ENCODE results near the gene DPP6. TPM values are rescaled to one million over a fixed set of nuclear protein-coding genes. Genes with fewer than 3 reads are reported as not detected.

DPP6 gene
- total RNA-seq, 2 experiments from 2014 or later: not detected

DNA sequence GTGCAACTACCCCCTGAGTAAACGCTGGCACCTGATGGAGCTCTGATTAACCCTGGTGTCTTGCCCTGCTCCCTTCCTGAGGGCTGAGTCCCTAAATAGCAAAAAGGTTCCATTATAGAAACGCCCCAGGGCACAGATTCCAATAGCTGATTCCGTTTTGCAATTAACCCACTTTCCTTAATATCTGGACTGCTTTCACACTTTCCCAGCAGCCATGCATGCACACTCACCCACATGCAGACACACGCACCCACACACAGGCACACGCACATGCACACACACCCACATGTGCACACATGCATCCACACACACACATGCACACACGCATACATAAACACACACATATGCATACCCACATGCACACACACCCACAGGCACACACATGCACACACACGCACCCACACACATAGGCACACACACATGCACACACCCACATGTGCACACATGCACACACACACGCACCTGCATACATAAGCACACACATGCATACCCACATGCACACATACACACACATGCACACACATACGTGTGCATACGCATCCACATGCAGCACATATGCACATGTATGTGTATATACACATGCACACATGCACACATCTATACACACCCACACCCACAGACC, 821.4 kb downstream of the DPP6 start:
- CTCF ChIA-PET: no interaction called here
- H3K4me3 Mint-ChIP-seq: no peak overlapping the region
- intact Hi-C loops (cut with DNase I, micrococcal nuclease): no loop called here
- no peaks in the 10 kb centered on the region for H3K36me3 Mint-ChIP-seq (ENCODE audit: low read depth)
- H3K9me3 Mint-ChIP-seq (ENCODE audit: low read depth): no peaks in the 10 kb centered on the region
- no peaks in the 10 kb centered on the region for H3K4me1 Mint-ChIP-seq
- peaks cover 22% of the 10 kb centered on the region for H3K27me3 Mint-ChIP-seq
- POLR2A ChIA-PET: no interaction called here
- no peak overlapping the region for H3K27ac Mint-ChIP-seq
- ATAC-seq (no peak), DNase-seq (no peak)

DNA sequence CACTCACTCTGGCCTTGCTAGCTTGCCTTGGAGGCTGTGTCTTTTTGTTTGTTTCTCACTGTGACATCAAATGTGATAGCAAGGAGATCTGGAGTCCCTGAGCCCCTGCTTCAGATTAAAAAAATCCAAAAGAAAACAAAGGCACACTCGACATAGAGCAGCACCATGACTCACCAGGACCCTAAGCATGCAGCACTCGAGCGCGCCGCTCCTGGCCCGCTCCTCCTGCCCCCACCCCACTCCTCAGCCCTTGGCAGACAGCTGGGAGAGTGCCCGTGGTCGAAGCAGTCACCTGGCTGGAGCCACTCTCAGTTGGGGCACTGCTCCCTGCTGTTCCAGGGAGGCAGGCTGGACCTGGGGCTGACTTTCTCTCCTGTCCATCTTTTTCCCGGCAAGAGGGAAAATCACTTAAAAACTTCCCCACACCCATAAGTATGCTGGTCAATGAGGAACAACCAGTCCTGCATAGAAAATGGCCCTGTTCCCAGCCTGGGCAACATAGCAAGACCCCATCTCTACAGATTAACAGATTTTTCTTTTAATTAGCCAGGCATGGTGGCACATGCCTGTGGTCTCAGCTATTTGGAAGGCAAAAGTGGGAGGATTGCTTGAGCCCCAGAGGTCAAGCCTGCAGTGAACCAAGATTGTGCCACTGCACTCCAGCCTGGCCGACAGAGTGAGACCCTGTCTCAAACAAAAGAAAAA, 822.4 kb downstream of the DPP6 start:
- no peaks in the 10 kb centered on the region for H3K4me1 Mint-ChIP-seq
- ChIA-PET POLR2A (no interaction called here), CTCF (no interaction called here)
- ATAC-seq (no peak), DNase-seq (no peak)
- H3K27me3 Mint-ChIP-seq: peaks cover 14% of the 10 kb centered on the region
- intact Hi-C loops (cut with DNase I, micrococcal nuclease): no loop called here
- no peak overlapping the region for H3K4me3 Mint-ChIP-seq
- H3K27ac Mint-ChIP-seq: no peak overlapping the region
- H3K36me3 Mint-ChIP-seq (ENCODE audit: low read depth): no peaks in the 10 kb centered on the region
- H3K9me3 Mint-ChIP-seq (ENCODE audit: low read depth): no peaks in the 10 kb centered on the region

DNA sequence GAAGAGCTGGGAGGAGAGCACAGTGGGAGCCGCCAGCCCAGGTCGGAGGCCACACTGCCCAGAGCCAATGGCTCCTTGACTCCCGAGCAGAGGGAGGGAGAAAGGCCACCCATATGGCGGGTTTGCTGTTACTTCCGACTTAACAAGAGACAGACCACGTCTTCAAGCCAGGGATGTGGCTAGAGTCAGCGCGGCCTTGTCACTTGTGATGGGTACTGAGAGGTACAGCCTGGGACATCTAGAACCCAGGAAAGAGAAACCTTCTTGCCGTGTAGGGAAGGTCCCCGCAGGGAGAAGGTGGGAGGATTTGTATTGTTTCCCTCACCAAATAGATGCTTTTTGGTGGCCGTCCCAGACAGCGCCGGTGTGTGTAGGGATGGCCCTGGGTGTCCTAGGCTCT, 823.1 kb downstream of the DPP6 start:
- no peak for DNase-seq
- ATAC-seq: no peak
- no peaks in the 10 kb centered on the region for H3K36me3 Mint-ChIP-seq (ENCODE audit: low read depth)
- POLR2A ChIA-PET: no interaction called here
- H3K27ac Mint-ChIP-seq: no peak overlapping the region
- intact Hi-C loops (cut with DNase I, micrococcal nuclease): no loop called here
- H3K4me1 Mint-ChIP-seq: no peaks in the 10 kb centered on the region
- H3K27me3 Mint-ChIP-seq: peaks cover 14% of the 10 kb centered on the region
- no peaks in the 10 kb centered on the region for H3K9me3 Mint-ChIP-seq (ENCODE audit: low read depth)
- CTCF ChIA-PET: no interaction called here
- no peak overlapping the region for H3K4me3 Mint-ChIP-seq

DNA sequence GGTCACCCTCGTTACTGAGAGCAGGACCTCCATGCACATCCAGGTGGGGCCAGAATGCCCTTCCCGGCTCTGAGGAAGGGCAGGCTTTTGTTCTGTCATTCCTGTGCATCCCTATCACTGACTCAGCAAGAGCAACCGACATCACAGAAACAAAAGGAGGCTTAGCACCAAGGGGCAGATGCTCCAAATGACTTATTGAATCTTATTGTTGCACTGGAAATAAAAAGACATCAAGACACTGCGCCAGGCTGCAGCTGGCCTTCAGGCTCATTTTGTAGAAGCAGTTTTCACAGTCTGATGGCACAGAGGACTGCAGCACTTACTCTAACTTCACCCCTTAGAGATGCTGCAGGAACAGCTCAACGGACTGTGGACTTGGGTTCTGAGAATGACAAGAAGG, 824.3 kb downstream of the DPP6 start:
- ATAC-seq (no peak), DNase-seq (no peak)
- intact Hi-C loops (cut with DNase I, micrococcal nuclease): no loop called here
- Mint-ChIP-seq H3K4me3 (no peak overlapping the region), H3K27me3 (peaks cover 13% of the 10 kb centered on the region), H3K9me3 (ENCODE audit: low read depth) (no peaks in the 10 kb centered on the region), H3K4me1 (no peaks in the 10 kb centered on the region), H3K36me3 (ENCODE audit: low read depth) (no peaks in the 10 kb centered on the region), H3K27ac (no peak overlapping the region)
- ChIA-PET POLR2A (no interaction called here), CTCF (no interaction called here)

DNA sequence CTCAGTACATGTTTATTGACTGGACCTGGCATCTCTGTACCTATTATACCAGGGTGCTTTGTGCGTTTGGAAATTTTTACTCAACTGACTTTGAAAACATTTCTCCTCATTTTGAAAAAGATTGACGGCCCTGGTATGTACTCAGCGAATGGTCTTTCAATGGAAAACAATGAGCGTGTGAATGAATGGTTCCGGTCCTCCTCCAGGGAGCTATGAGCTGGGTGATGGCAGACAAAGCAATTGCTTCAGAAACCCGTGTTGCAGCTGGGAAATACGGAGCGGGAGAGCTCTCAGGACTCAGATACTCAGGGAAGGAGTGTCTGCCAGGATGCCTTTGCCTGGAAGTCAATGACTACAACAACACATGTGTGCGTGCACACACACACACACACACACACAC, 824.8 kb downstream of the DPP6 start:
- no peak for DNase-seq
- H3K36me3 Mint-ChIP-seq (ENCODE audit: low read depth): no peaks in the 10 kb centered on the region
- H3K27me3 Mint-ChIP-seq: peaks cover 13% of the 10 kb centered on the region
- no peak for ATAC-seq
- POLR2A ChIA-PET: no interaction called here
- CTCF ChIA-PET: no interaction called here
- no peak overlapping the region for H3K4me3 Mint-ChIP-seq
- intact Hi-C loops (cut with DNase I, micrococcal nuclease): no loop called here
- no peaks in the 10 kb centered on the region for H3K4me1 Mint-ChIP-seq
- no peaks in the 10 kb centered on the region for H3K9me3 Mint-ChIP-seq (ENCODE audit: low read depth)
- no peak overlapping the region for H3K27ac Mint-ChIP-seq

DNA sequence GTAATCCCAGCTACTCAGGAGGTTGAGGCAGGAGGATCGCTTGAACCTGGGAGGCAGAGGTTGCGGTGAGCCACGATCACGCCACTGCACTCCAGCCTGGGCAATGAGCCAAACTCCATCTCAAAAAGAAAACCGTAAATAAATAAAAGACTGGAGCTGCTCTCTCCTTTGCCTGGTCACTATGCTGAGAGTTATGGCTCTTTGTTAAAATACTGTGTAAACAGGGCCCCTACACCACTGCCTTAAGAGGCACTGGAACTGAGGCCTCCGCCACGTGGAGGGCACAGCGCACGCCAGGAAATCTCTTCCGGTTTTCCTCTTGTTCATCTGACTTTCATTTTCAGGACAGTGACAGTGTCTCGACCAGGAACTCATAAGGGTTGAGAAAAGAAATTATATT, 827.4 kb downstream of the DPP6 start:
- H3K27me3 Mint-ChIP-seq: peaks cover 5% of the 10 kb centered on the region
- CTCF ChIA-PET: no interaction called here
- no peaks in the 10 kb centered on the region for H3K4me1 Mint-ChIP-seq
- H3K4me3 Mint-ChIP-seq: no peak overlapping the region
- POLR2A ChIA-PET: no interaction called here
- H3K36me3 Mint-ChIP-seq (ENCODE audit: low read depth): no peaks in the 10 kb centered on the region
- ATAC-seq: no peak
- H3K9me3 Mint-ChIP-seq (ENCODE audit: low read depth): no peaks in the 10 kb centered on the region
- no peak for DNase-seq
- intact Hi-C loops (cut with DNase I, micrococcal nuclease): no loop called here
- no peak overlapping the region for H3K27ac Mint-ChIP-seq

DNA sequence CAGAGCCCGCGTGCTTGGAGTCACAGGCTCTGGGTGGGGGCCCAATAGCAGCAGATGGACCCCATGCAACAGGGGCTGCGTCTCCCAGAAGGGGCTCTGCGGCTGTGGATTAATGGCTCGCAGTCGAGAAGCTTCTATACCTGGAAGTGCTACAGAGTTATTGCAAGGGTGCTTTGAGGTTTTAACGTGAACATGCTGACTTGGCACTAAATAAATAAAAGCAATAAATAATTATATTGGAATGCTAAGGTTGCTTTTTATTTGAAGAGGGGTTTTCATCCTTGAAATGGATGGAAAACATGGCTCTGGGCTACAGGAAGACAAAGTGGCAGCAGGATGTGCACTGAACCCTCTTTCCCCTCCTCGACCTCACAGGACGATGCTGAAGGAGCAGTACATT, 828.3 kb downstream of the DPP6 start:
- Mint-ChIP-seq H3K36me3 (ENCODE audit: low read depth) (no peaks in the 10 kb centered on the region), H3K9me3 (ENCODE audit: low read depth) (no peaks in the 10 kb centered on the region), H3K4me3 (no peak overlapping the region), H3K27me3 (peaks cover 5% of the 10 kb centered on the region), H3K4me1 (no peaks in the 10 kb centered on the region), H3K27ac (no peak overlapping the region)
- ATAC-seq (no peak), DNase-seq (no peak)
- CTCF ChIA-PET: no interaction called here
- POLR2A ChIA-PET: no interaction called here
- intact Hi-C loops (cut with DNase I, micrococcal nuclease): no loop called here

DNA sequence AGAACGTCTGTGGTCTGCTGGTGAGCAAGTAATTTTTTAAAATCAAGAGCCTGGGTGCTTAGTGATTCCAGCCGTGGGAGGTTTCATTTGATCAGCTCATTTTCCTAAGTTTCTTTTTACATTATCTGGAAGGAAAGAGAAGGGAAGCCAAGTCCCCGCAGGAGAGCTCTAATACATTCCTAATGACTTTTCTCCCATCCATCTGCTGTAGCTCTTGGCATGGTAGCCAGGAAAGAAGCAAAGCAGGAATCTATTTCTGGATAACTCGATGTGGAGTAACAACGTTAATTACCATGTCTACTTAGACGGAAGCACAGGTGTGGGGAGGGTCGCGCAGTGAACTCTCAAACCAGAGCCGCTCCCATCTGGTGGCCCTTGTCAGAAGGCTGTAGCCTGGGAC, 828.8 kb downstream of the DPP6 start:
- ATAC-seq (no peak), DNase-seq (no peak)
- Mint-ChIP-seq H3K27me3 (peaks cover 5% of the 10 kb centered on the region), H3K4me1 (no peaks in the 10 kb centered on the region), H3K4me3 (no peak overlapping the region), H3K9me3 (ENCODE audit: low read depth) (no peaks in the 10 kb centered on the region), H3K27ac (no peak overlapping the region), H3K36me3 (ENCODE audit: low read depth) (no peaks in the 10 kb centered on the region)
- POLR2A ChIA-PET: no interaction called here
- CTCF ChIA-PET: interaction anchor here (0.6 kb wide), 1 partner anchor 1310 kb away, joined by 3 read pairs; no protein-coding TSS in a partner anchor
- intact Hi-C loops (cut with DNase I, micrococcal nuclease): no loop called here

DNA sequence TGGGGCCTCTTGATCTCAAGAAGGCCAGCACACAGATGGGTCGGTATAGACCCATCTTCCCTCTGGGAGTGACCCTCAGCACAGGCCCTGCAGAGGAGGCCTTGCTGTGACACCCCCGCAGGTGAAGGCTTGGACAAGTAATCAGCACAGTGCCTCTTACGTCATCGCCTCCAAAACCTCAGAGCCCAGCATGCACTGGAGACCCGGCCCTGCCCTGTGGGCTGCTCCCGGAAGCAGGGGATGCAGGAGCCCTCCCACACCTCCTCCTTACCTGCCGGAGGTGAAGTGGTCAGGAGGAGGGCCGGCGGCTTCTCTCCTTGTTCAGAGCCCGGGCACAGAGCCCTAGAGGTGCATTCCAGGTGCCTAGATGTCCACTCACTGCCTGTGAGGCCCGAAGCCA, 829.3 kb downstream of the DPP6 start:
- ChIA-PET POLR2A (no interaction called here), CTCF (interaction anchor here (0.6 kb wide), 1 partner anchor 1309 kb away, joined by 3 read pairs; no protein-coding TSS in a partner anchor)
- Mint-ChIP-seq H3K9me3 (ENCODE audit: low read depth) (no peaks in the 10 kb centered on the region), H3K4me1 (no peaks in the 10 kb centered on the region), H3K4me3 (no peak overlapping the region), H3K27me3 (peaks cover 5% of the 10 kb centered on the region), H3K27ac (no peak overlapping the region), H3K36me3 (ENCODE audit: low read depth) (no peaks in the 10 kb centered on the region)
- intact Hi-C loops (cut with DNase I, micrococcal nuclease): no loop called here
- ATAC-seq (no peak), DNase-seq (no peak)

DNA sequence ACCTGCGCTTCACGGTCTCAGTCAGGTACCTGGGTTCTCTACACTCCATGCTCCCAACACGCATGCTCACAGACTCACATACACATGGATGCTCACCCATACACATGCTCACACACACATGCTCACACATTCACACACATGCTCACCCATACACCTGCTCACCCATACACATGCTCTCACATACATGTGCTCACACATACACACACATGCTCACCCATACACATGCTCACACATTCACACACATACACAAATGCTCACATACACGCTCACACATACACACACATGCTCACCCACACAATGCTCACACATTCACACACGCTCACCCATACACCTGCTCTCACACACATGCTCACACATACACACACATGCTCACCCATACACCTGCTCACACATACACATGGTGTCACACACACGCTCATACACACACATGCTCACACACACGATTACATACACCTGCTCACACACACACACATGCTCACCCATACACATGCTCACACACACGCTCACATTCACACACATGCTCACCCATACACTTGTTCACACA, 830.8 kb downstream of the DPP6 start:
- no peak overlapping the region for H3K4me3 Mint-ChIP-seq
- H3K36me3 Mint-ChIP-seq (ENCODE audit: low read depth): no peaks in the 10 kb centered on the region
- H3K27ac Mint-ChIP-seq: no peak overlapping the region

DNA sequence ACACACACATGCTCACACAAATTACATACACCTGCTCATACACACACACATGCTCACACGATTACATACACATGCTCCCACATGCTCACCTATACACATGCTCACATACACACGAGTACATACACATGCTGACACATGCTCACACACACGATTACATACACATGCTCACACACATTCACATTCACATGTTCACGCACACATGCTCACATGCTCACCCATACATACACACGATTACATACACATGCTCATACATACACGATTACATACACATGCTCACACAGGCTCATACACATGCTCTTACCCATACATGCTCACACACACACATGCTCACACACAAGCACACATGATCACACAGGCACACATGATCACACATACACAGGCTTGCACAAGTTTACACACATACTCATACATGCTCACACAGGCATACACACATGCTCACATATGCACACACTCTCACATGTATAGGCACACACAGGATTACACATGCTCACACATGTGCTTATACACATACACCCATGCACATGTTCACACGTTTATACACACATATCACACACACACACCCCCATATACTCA, 832.2 kb downstream of the DPP6 start:
- intact Hi-C loops (cut with DNase I, micrococcal nuclease): no loop called here
- POLR2A ChIA-PET: no interaction called here
- Mint-ChIP-seq H3K9me3 (ENCODE audit: low read depth) (peaks cover 2% of the 10 kb centered on the region), H3K36me3 (ENCODE audit: low read depth) (no peaks in the 10 kb centered on the region), H3K4me1 (no peaks in the 10 kb centered on the region), H3K4me3 (no peak overlapping the region), H3K27ac (no peak overlapping the region), H3K27me3 (no peaks in the 10 kb centered on the region)
- no peak for DNase-seq
- ATAC-seq: no peak
- CTCF ChIA-PET: no interaction called here

More for the DNA sequence above, 830.8 kb downstream of the DPP6 start:
- DNase-seq (no peak), ATAC-seq (no peak)
- POLR2A ChIA-PET: no interaction called here
- CTCF ChIA-PET: no interaction called here
- H3K4me1 Mint-ChIP-seq: no peaks in the 10 kb centered on the region
- intact Hi-C loops (cut with DNase I, micrococcal nuclease): no loop called here
- no peaks in the 10 kb centered on the region for H3K9me3 Mint-ChIP-seq (ENCODE audit: low read depth)
- no peaks in the 10 kb centered on the region for H3K27me3 Mint-ChIP-seq

DNA sequence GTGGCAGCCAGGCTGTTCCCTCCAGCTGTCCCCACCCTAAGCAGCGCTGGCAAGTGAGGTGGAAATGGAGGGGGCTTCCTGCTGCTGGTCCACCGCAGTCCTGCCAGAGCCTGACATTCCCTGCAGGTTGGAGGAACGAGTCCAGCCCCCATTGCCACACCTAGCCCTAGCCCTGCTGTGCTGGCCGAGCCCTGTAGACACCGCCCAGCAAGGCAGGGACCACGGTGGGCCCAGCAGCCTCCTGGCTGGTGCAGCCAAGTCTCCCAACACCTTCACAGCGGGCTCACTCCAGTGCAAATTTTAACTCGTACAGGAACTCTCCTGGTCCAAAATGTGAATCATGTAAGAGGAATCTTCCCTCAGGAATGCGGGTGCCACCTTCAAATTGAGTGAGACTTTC, 834.4 kb downstream of the DPP6 start:
- ATAC-seq (no peak), DNase-seq (no peak)
- H3K36me3 Mint-ChIP-seq (ENCODE audit: low read depth): no peaks in the 10 kb centered on the region
- H3K4me3 Mint-ChIP-seq: no peak overlapping the region
- CTCF ChIA-PET: interaction anchor here (0.7 kb wide), 1 partner anchor 61 kb away, joined by 3 read pairs; no protein-coding TSS in a partner anchor
- peaks cover 2% of the 10 kb centered on the region for H3K9me3 Mint-ChIP-seq (ENCODE audit: low read depth)
- H3K27me3 Mint-ChIP-seq: no peaks in the 10 kb centered on the region
- no peaks in the 10 kb centered on the region for H3K4me1 Mint-ChIP-seq
- no peak overlapping the region for H3K27ac Mint-ChIP-seq
- intact Hi-C loops (cut with DNase I, micrococcal nuclease): no loop called here
- POLR2A ChIA-PET: no interaction called here
